ENCODE measurements around the gene SEMA6A. TPM values are rescaled to one million over a fixed set of nuclear protein-coding genes. Genes with fewer than 3 reads are reported as not detected.
A peak's percentile ranks its signal among the peaks of the same experiment; 100 is the strongest.
"Not testable (repeated sequence)": the region's sequence is repeated elsewhere in the genome, so short reads cannot be mapped to it uniquely, and the experiment has no call there.

The SEMA6A gene
- polyA plus RNA-seq, 10 donors: 32.9 to 60.2 (median 50.4) TPM

- peak in 1 of 3 donors; percentile 36 for DNase-seq
Observed at GRCh38 chr5:116557669-116558271, 16.9 kb downstream of the SEMA6A start.

- DNase-seq: peak in 2 of 3 donors; percentile 43 to 65
Observed at GRCh38 chr5:116554764-116555163, 19.9 kb downstream of the SEMA6A start.

GRCh38 chr5:116553366-116553765 is 21.3 kb downstream of the SEMA6A start:
- DNase-seq: no peak

GRCh38 chr5:116550082-116550481 is 24.5 kb downstream of the SEMA6A start:
- DNase-seq: no peak

- DNase-seq: no peak
Observed at GRCh38 chr5:116546743-116547124, 27.9 kb downstream of the SEMA6A start.

- no peak for DNase-seq
Observed at GRCh38 chr5:116546033-116546742, 28.4 kb downstream of the SEMA6A start.

GRCh38 chr5:116545465-116545864 is 29.2 kb downstream of the SEMA6A start:
- DNase-seq: not testable (repeated sequence)

- DNase-seq: no peak
Observed at GRCh38 chr5:116544531-116545241, 29.9 kb downstream of the SEMA6A start.

GRCh38 chr5:116543501-116543900 is 31.1 kb downstream of the SEMA6A start:
- DNase-seq: no peak

GRCh38 chr5:116542619-116543018 is 32.0 kb downstream of the SEMA6A start:
- no peak for DNase-seq

GRCh38 chr5:116539222-116539621 is 35.4 kb downstream of the SEMA6A start:
- DNase-seq: no peak

- DNase-seq: peak in 2 of 3 donors; percentile 30 to 69
Observed at GRCh38 chr5:116536316-116537083, 38.1 kb downstream of the SEMA6A start.

GRCh38 chr5:116534964-116535651 is 39.5 kb downstream of the SEMA6A start:
- DNase-seq: no peak

- DNase-seq: no peak
Observed at GRCh38 chr5:116532762-116533525, 41.7 kb downstream of the SEMA6A start.

GRCh38 chr5:116531635-116532034 is 43.0 kb downstream of the SEMA6A start:
- no peak for DNase-seq

- DNase-seq: no peak
Observed at GRCh38 chr5:116531117-116531516, 43.5 kb downstream of the SEMA6A start.

- peak in 2 of 3 donors; percentile 43 for DNase-seq
Observed at GRCh38 chr5:116530276-116530675, 44.3 kb downstream of the SEMA6A start.

- DNase-seq: no peak
Observed at GRCh38 chr5:116529615-116530014, 45.0 kb downstream of the SEMA6A start.

GRCh38 chr5:116528519-116529234 is 45.9 kb downstream of the SEMA6A start:
- DNase-seq: no peak

GRCh38 chr5:116527582-116527981 is 47.0 kb downstream of the SEMA6A start:
- no peak for DNase-seq
